GM18907 (cell line): ENCODE data around the gene CCDC187.
A peak's percentile ranks its signal among the peaks of the same experiment; 100 is the strongest.

Experiments used
- ATAC-seq: cut with Tn5 transposase; IDR thresholded peaks from one replicate; pipeline ENCODE4 v1.9.1; 2021; ENCODE audit warnings: mild to moderate bottlenecking, moderate library complexity; ENCODE audit not compliant: unreplicated experiment

The CCDC187 gene

GRCh38 chr9:136255896-136256890, 47.7 kb downstream of the CCDC187 start:
- ATAC-seq = no peak

DNA sequence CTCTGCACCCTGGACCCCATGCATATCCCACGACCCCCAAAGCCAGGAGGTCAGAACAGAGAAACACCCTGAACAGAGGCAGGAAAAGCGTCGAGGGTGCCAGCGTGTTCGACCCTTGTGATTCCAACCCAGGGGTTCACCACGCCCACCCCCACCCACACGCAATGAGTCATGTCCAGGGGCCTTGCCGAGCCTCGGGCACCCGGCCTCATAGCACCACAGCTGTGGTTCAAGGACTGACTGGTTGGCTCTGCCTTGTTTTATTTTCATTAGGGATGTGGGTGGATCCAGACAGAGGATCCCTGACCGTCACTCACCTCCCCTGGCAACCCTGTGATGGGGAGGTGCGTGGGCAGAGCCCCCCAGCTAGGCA, 48.7 kb downstream of the CCDC187 start:
- ATAC-seq = no peak

- ATAC-seq = no peak
These were observed 49.3 kb downstream of the CCDC187 start for GRCh38 chr9:136254381-136255165.

- no peak for ATAC-seq
These were observed 50.4 kb downstream of the CCDC187 start for GRCh38 chr9:136253246-136254130.

DNA sequence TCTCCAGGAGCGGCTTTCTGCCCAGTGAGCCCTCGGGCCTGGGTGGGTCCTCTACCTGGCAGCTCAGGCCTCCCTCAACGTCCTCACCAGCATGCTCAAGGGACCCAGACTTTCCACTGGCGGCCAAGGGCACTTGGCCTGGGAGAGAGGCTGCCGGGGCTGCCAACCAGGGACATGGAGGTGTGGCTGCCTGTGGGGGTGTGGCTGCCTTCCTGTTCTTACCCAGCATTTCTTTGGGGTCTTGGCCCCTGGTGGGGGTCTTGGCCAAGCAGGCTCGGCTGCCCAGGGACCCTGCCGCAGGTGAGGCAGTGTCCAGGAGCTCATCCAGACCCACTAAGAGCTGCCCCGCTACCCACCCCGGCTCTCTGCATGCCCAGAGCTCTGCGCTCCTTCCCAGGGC, 51.0 kb downstream of the CCDC187 start:
- ATAC-seq = no peak

- ATAC-seq = no peak
These were observed 51.6 kb downstream of the CCDC187 start for GRCh38 chr9:136252281-136252680.

GRCh38 chr9:136251264-136252115, 52.4 kb downstream of the CCDC187 start:
- no peak for ATAC-seq

- ATAC-seq = no peak
These were observed 53.2 kb downstream of the CCDC187 start for GRCh38 chr9:136250676-136251075.

DNA sequence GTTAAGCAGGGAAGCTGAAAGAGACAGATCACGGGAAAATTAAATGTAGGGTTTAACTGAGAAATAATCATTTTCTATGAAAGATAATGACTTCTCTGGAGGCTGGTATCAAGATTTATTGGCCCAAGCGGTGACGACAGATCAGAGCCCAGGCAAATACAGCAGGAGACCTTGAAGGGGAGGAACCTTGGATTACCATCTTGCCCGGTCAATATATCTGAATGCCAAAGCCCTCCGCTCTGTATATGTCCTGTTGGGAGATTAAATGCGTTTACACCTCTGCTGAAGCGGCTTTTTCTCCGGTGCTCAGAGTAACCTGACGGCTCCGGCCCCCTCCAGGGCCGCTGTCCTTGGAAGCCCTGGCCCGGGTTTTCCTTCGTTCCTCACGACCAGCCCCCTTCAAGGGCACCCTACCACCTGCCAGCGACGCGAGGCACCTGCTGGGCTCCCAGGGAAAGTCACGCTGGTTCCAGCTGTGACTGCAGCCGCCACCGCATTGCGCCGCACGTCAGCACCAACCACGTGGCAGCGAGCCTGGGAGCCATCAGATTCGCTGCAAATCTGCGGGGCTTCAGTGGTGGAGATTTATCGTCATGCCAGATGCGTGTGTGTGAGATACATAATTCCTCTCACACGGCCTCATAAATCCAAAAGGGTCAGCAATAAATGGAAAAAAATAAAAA, 53.9 kb downstream of the CCDC187 start:
- ATAC-seq = no peak

DNA sequence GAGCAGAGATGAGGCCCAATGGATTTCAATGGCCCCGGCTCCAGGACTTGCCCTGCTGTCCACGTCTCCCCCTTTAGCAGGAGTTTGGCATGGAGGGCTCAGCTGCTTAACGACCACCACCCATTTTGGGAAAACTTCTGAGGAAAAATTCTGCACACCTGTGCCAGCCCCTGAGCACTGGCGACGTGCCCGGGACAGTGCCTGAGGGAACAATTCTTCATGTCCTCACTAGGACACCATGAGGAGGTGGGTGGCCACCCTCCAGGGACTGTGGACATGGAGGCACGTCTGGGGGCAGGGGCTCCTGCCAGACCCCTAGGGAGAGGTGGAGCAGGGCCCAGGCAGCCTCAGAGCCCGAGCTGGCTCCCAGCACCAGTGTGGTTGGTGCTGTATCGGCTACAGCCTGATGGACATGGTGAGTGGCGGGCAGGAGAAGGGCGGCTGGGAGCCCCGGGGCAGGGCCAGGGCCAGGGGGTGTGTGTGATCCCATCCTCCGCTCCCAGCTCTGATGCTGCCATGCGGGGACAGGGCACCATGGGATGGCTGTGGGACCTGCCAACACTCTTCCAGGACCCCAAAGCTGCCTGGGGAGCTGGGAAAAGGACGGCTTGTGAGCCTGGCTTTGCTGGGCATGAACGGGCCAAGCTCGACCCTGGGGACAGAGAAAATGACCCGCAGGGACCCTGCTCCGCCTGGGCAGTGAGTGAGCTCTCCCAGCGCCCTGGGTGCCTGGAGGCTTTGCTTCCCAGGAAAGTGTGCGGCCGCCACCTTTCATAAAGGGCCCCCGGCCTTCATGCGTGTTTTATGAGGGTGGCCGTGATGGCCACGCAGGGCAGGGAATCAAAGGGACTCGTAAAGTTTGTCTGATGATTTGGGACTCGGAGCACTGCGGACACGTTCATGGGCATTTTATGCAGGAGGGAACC, 54.7 kb downstream of the CCDC187 start:
- no peak for ATAC-seq

GRCh38 chr9:136247947-136248637, 55.8 kb downstream of the CCDC187 start:
- ATAC-seq = no peak

DNA sequence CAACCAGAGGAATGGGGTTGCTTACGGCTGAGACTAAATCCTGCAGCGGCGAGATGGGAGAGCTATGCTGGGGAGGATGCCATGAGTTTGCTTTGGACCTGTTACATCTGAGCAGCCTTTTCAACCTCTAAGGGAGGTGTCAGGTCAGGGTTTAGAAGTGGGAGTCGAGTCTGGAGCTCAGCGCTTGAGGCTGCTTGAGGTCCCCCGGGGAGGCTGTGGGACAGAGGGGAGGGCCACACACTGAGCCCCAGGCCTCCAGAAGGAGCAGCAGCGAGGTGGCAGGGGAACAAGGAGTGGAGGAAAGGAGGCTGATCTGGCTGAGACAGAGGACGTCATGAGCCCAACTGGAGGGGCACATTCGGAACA, 56.4 kb downstream of the CCDC187 start:
- ATAC-seq = no peak

- ATAC-seq = no peak
These were observed 56.9 kb downstream of the CCDC187 start for GRCh38 chr9:136246849-136247550.

DNA sequence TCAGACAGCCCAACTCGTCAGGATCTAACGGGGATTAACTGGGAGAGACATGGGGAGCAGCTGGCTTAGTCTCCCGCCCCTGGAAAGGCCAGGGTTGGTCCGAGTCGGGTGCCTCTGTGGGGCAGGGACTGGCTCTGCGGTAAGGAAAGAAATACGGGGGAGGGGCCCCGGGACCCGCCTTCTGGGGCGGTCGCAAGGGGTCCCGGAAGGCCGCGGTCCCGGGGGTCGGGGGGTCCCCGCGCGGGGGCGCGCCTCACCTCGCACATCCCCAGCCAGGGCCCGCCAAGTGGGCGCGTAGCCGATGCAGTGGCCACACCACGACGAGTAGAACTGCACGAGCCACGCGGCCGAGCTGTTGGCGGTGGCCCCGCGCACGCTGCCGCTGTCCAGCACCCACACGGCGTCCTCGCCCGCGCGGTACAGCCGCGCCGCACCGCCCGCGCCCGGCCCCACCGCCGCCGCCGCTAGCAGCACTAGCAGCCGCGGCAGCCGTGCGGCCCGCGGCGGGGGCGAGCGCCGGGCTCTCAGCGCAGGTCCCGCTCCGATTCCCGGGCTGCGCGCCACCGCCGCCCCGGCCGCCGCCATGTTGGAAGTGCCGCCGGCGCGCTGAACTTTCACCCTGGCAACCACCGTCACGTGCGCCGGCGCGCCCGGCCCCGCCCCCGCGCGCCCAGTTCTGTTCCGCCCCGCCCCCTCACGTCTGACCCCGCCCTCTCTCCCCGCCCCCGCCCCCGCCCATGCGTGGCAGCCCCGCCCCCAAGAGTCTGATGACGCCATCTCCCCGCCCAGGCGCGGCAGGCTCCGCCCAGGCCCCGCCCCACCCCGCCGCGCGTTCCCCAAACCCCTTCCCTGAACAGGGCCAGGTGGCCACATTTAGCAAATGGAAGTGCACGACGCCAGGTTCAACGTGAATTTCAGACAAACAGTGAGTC, 58.4 kb downstream of the CCDC187 start, which contains the start of gene QSOX2:
Gene QSOX2, minus strand, starts transcription at position 594 of the 932 bp plus-strand sequence. Its CDS starts 9 bp downstream, at position 585.
- ATAC-seq = peak; percentile 48

- no peak for ATAC-seq
These were observed 59.0 kb downstream of the CCDC187 start for GRCh38 chr9:136244969-136245218.
